Fibroblast of pulmonary artery (primary cell): ENCODE measurements around the gene ANKS4B.
"Not testable (repeated sequence)": the region's sequence is repeated elsewhere in the genome, so short reads cannot be mapped to it uniquely, and the experiment has no call there.

ENCODE experiments used
- DNase-seq: peaks from one replicate; pipeline ENCODE4 v3.0.0-alpha.2; 2010; ENCODE audit warnings: low read depth
- H3K4me3 ChIP-seq: replicated peaks from 2 replicates; pipeline ENCODE4 v1.5.1; 2011; ENCODE audit warnings: low read depth, mild to moderate bottlenecking, control low read depth, low read length, moderate library complexity
- CTCF ChIP-seq: IDR thresholded peaks from 2 replicates; pipeline ENCODE4 v1.5.1; 2011; ENCODE audit warnings: mild to moderate bottlenecking, control low read depth, low read length, inconsistent platforms; ENCODE audit errors: missing control alignments

The ANKS4B gene

DNA sequence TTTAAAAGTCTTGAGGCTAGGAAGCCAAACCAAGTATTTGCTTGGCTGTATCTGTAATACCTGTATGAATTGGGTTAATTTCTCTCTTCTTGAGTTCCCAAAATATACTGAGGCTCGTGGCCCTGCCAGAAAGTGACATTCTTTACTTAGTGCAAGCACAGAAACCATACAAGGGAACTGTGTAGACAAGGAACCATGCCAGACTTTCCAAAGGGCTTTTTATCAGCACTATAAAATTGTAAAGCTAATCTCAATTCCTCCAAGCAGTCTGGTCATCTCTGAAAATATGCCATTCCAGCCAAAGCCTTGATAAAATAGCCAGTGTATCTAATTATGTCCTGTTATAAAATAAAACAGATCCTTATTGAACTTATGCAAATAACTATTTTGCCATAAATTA lies 51.8 kb downstream of the ANKS4B start:
- DNase-seq: no peak
- no peak overlapping the region for H3K4me3 ChIP-seq
- TF ChIP-seq CTCF: no peak

- not testable (repeated sequence) for H3K4me3 ChIP-seq, DNase-seq
Measured at GRCh38 chr16:21289789-21290188, 56.3 kb downstream of the ANKS4B start.

- peak overlapping the region; percentile 66 for H3K4me3 ChIP-seq
- TF ChIP-seq CTCF: peak; percentile 97
- DNase-seq: peak; percentile 100
Measured at GRCh38 chr16:21300309-21301167, 67.0 kb downstream of the ANKS4B start.

DNA sequence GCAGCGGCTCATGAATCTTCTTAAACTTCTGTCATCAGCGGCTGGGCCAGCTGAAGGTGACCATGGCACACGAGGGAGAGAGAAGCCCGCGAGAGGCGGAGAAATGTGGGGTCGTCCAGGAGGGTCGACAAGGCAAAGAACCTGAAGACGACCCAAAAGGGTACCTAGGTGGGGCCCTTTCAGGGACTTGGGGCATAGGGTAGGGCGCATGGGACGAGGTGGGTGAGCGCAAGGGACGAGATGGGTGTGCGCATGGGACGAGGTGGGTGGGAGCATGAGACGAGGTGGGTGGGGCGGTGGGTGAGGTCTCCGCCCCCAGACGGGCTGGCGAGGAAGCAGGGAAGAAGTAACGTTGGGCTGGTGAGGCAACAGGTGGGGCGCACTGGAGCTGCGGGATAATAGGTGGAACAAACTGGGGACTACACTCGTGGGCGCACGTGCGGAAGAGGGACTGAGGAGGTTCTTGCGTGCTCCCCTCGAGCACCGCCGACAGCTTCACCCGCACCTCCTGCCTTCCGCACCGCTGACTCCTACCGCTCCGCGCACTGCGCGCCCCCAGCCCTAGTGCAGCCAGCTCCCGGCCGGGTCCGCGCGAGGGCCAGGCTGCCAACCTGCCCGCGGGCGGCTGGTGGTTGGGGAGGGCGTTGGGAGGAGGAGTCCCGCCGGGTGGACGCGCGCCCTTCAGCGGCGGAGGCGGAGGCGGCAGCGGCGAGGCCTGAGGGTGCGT lies 67.8 kb downstream of the ANKS4B start:
- no peak for TF ChIP-seq CTCF
- H3K4me3 ChIP-seq: peak overlapping the region; percentile 66
- DNase-seq: peak; percentile 67

GRCh38 chr16:21301895-21302291 lies 68.4 kb downstream of the ANKS4B start:
- peak; percentile 21 for DNase-seq
- no peak for TF ChIP-seq CTCF
- peak overlapping the region; percentile 66 for H3K4me3 ChIP-seq

DNA sequence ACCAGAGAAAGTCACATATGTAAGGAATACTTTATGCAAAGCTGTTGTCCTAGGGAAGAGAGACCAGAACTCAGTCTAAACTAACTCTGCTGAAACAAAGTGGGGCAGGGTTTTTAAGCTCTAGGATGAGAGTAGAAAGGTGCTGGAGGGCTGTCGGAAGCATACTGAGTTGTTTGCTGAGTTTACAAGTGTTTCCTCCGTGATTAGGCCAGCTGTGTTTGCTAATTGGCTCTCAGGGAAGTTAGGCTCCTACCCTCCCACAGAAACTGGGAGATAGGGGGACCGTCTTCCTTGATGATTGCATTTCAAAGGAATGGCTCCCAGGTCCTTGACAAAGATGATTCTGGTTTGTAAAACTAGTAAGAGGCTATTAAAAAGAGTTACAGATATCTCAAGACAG lies 69.0 kb downstream of the ANKS4B start:
- DNase-seq: peak; percentile 2
- TF ChIP-seq CTCF: no peak
- H3K4me3 ChIP-seq: peak overlapping the region; percentile 66

GRCh38 chr16:21302898-21303528 lies 69.5 kb downstream of the ANKS4B start:
- DNase-seq: peak; percentile 69
- peak overlapping the region; percentile 66 for H3K4me3 ChIP-seq
- TF ChIP-seq CTCF: no peak
